Ishikawa (cell line): Measurements from ENCODE around the gene TUBGCP6.

Source experiments
- CEBPB ChIP-seq: IDR thresholded peaks from 2 replicates; pipeline ENCODE4 v1.6.1; 2012
- CREB1 ChIP-seq: IDR thresholded peaks from 2 replicates; pipeline ENCODE4 v1.6.1; 2012; ENCODE audit warnings: low read depth
- EGR1 ChIP-seq: IDR thresholded peaks from 2 replicates; pipeline ENCODE4 v1.6.1; 2012
- EP300 ChIP-seq: IDR thresholded peaks from 2 replicates; pipeline ENCODE4 v1.6.1; 2012; ENCODE audit warnings: borderline replicate concordance
- FOXM1 ChIP-seq: IDR thresholded peaks from 2 replicates; pipeline ENCODE4 v1.6.1; 2012; ENCODE audit warnings: low read depth, borderline replicate concordance
- NFIC ChIP-seq: IDR thresholded peaks from 2 replicates; pipeline ENCODE4 v1.6.1; 2012
- RAD21 ChIP-seq: IDR thresholded peaks from 2 replicates; pipeline ENCODE4 v1.6.1; 2012; ENCODE audit warnings: low read depth
- TAF1 ChIP-seq: IDR thresholded peaks from 2 replicates; pipeline ENCODE4 v1.6.1; 2012; ENCODE audit warnings: low read depth, mild to moderate bottlenecking
- TCF12 ChIP-seq: IDR thresholded peaks from 2 replicates; pipeline ENCODE4 v1.6.1; 2012; ENCODE audit warnings: low read depth
- TEAD4 ChIP-seq: IDR thresholded peaks from 2 replicates; pipeline ENCODE4 v1.6.1; 2012
- YY1 ChIP-seq: IDR thresholded peaks from 2 replicates; pipeline ENCODE4 v1.6.1; 2012; ENCODE audit warnings: low read depth
- TF ChIP-seq, protein P1 (sequence below): IDR thresholded peaks from 2 replicates; pipeline ENCODE4 v1.6.1; 2012
- TF ChIP-seq, protein P2 (sequence below): IDR thresholded peaks from 2 replicates; pipeline ENCODE4 v1.6.1; 2012; ENCODE audit warnings: low read depth, mild to moderate bottlenecking

DNA sequence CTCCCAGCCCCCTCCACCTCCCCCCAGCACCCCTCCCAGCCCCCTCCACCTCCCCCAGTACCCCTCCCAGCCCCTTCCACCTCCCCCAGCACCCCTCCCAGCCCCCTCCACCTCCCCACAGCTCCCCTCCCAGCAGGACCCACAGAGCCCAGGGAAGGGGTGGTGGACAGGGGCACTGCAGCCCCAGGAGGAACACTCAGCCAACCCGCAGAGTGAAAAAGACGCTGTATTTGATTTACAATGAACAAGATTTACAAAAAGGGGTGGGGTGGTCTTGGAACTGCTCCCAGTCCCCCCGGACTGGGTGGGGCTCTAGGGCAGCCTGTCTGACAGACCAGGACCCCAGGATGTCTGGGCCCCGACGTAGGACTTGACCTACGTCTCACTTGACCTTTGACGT, 29.9 kb upstream of the TUBGCP6 start:
- TF ChIP-seq NFIC (no peak), TAF1 (no peak), EP300 (no peak), EGR1 (no peak), TCF12 (no peak), YY1 (no peak), CREB1 (no peak), RAD21 (no peak), FOXM1 (no peak), TEAD4 (no peak), CEBPB (no peak)
- TF ChIP-seq, protein P1, sequence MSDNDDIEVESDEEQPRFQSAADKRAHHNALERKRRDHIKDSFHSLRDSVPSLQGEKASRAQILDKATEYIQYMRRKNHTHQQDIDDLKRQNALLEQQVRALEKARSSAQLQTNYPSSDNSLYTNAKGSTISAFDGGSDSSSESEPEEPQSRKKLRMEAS: no peak
- TF ChIP-seq, protein P2, sequence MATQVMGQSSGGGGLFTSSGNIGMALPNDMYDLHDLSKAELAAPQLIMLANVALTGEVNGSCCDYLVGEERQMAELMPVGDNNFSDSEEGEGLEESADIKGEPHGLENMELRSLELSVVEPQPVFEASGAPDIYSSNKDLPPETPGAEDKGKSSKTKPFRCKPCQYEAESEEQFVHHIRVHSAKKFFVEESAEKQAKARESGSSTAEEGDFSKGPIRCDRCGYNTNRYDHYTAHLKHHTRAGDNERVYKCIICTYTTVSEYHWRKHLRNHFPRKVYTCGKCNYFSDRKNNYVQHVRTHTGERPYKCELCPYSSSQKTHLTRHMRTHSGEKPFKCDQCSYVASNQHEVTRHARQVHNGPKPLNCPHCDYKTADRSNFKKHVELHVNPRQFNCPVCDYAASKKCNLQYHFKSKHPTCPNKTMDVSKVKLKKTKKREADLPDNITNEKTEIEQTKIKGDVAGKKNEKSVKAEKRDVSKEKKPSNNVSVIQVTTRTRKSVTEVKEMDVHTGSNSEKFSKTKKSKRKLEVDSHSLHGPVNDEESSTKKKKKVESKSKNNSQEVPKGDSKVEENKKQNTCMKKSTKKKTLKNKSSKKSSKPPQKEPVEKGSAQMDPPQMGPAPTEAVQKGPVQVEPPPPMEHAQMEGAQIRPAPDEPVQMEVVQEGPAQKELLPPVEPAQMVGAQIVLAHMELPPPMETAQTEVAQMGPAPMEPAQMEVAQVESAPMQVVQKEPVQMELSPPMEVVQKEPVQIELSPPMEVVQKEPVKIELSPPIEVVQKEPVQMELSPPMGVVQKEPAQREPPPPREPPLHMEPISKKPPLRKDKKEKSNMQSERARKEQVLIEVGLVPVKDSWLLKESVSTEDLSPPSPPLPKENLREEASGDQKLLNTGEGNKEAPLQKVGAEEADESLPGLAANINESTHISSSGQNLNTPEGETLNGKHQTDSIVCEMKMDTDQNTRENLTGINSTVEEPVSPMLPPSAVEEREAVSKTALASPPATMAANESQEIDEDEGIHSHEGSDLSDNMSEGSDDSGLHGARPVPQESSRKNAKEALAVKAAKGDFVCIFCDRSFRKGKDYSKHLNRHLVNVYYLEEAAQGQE: no peak
